K562 (cell line): Measurements from ENCODE around the gene GPR37L1. TPM values are rescaled to one million over a fixed set of nuclear protein-coding genes. Genes with fewer than 3 reads are reported as not detected.

ENCODE experiments used
- CHD1 ChIP-seq: fragments of 200-600 bp; sonication (generic); IDR thresholded peaks from one replicate; pipeline ENCODE4 v1.6.1; 2012; ENCODE audit warnings: mild to moderate bottlenecking, moderate library complexity, low read length, inconsistent platforms
- DMBX1 ChIP-seq: fragments of 250-450 bp; sonication (Bioruptor Pico); IDR thresholded peaks from 2 replicates; pipeline ENCODE4 v1.8.0; 2022; ENCODE audit warnings: inconsistent platforms, mild to moderate bottlenecking, moderate library complexity, borderline replicate concordance
- ETV5 ChIP-seq: sonication (generic); formaldehyde crosslinking; IDR thresholded peaks from 2 replicates; pipeline ENCODE4 v1.4.0; 2020; ENCODE audit warnings: low read depth, mild to moderate bottlenecking, missing genetic modification reagents
- HDAC6 ChIP-seq: IDR thresholded peaks from 2 replicates; pipeline ENCODE4 v1.6.1; 2012; ENCODE audit warnings: low read depth, mild to moderate bottlenecking, control low read depth, inconsistent platforms, low read length, moderate library complexity
- HMGN3 ChIP-seq: IDR thresholded peaks from 2 replicates; pipeline ENCODE4 v1.6.1; 2011; ENCODE audit warnings: borderline replicate concordance, low read depth, mild to moderate bottlenecking, mixed read lengths, low read length; ENCODE audit not compliant: insufficient read length; ENCODE audit errors: extremely low read depth
- ID3 ChIP-seq, 2 experiments: fragments of 250-450 bp in 1 of 2; fragments of 450-650 bp in 1 of 2; sonication (Bioruptor Pico) in 1 of 2; IDR thresholded peaks; 2 replicates each; pipeline versions ENCODE4 v1.6.1 to v1.8.0; 2016 to 2021; ENCODE audit warnings: mild to moderate bottlenecking in 2 of 2, moderate library complexity in 2 of 2, missing compliant biosample characterization in 1 of 2, missing genetic modification characterization in 1 of 2
- MAFG ChIP-seq: fragments of 450-650 bp; conservative IDR thresholded peaks from 2 replicates; pipeline ENCODE4 v1.6.1; 2016; ENCODE audit warnings: missing genetic modification characterization, missing compliant biosample characterization
- MXI1 ChIP-seq: IDR thresholded peaks from 2 replicates; pipeline ENCODE4 v1.6.1; 2011; ENCODE audit warnings: low read depth, mild to moderate bottlenecking, improper control_type of control experiment, low read length
- NCOA4 ChIP-seq: fragments of 450-650 bp; IDR thresholded peaks from 2 replicates; pipeline ENCODE4 v1.6.1; 2018; ENCODE audit warnings: mild to moderate bottlenecking; ENCODE audit not compliant: partially characterized antibody
- NELFE ChIP-seq: IDR thresholded peaks from 2 replicates; pipeline ENCODE4 v1.6.1; 2011; ENCODE audit warnings: mild to moderate bottlenecking; ENCODE audit not compliant: insufficient read depth, insufficient read length
- PURB ChIP-seq: sonication (generic); formaldehyde crosslinking; IDR thresholded peaks from 2 replicates; pipeline ENCODE4 v1.9.0; 2021; ENCODE audit warnings: low read depth, mild to moderate bottlenecking, missing genetic modification reagents
- RUNX1 ChIP-seq: sonication (generic); IDR thresholded peaks from 2 replicates; pipeline ENCODE4 v1.6.1; 2016; ENCODE audit warnings: antibody characterized with exemption, low read depth
- SMC3 ChIP-seq: conservative IDR thresholded peaks from 2 replicates; pipeline ENCODE4 v1.6.1; 2011; ENCODE audit warnings: low read depth, low read length, improper control_type of control experiment; ENCODE audit not compliant: insufficient read depth
- ZNF253 ChIP-seq: fragments of 250-450 bp; sonication (Bioruptor Pico); conservative IDR thresholded peaks from 2 replicates; pipeline ENCODE4 v1.6.1; 2021; ENCODE audit warnings: mild to moderate bottlenecking
- ZNF354B ChIP-seq: fragments of 250-450 bp; sonication (Bioruptor Pico); IDR thresholded peaks from 2 replicates; pipeline ENCODE4 v1.4.0; 2020
- ZNF589 ChIP-seq: fragments of 200-800 bp; sonication (Bioruptor generic); IDR thresholded peaks from 2 replicates; pipeline ENCODE4 v1.6.1; 2016; ENCODE audit warnings: low read depth, missing genetic modification characterization, missing compliant biosample characterization
- polyA plus RNA-seq, 8 experiments: library from polyadenylated mRNA; depleted of rRNA in 4 of 8; stranded (reverse) in 5 of 8; unstranded in 3 of 8; fragments of >200 nt; fragmentation: Nextera tagmentation in 2 of 8; fragmentation: Illumina TruSeq in 1 of 8; extraction: Ambion mirVana in 2 of 8; extraction: Trizol in 1 of 8; gene quantifications; 2 replicates each; pipeline versions ENCODE4 v1.2.1 to v1.2.3, GENCODE V29; 2011 to 2014; ENCODE audit warnings: inconsistent platforms in 1 of 8, missing spikeins in 1 of 8
- total RNA-seq, 7 experiments: library from RNA; depleted of rRNA in 6 of 7; stranded (reverse); fragments of >200 nt in 6 of 7; fragmentation: Illumina TruSeq in 2 of 7; extraction: Trizol in 2 of 7; gene quantifications; 2 replicates each; pipeline versions ENCODE4 v1.2.1 to v1.2.3, GENCODE V29; 2011 to 2021; ENCODE audit warnings: low replicate concordance in 1 of 7
- TF ChIP-seq, protein P1 (sequence below): sonication (generic); formaldehyde crosslinking; IDR thresholded peaks from 2 replicates; pipeline ENCODE4 v1.8.1; 2023; ENCODE audit warnings: mild to moderate bottlenecking, missing genetic modification reagents
- TF ChIP-seq, protein P2 (sequence below): fragments of 250-450 bp; sonication (Bioruptor Pico); IDR thresholded peaks from 2 replicates; pipeline ENCODE4 v1.8.0; 2022; ENCODE audit warnings: moderate library complexity, mild to moderate bottlenecking, inconsistent platforms

Gene GPR37L1
- total and polyA plus RNA-seq, 9 of the 15 experiments (the other 6 are each of a cell fraction or from before 2014, with no cell fraction given): not detected

GRCh38 chr1:202160377-202160940, 37.7 kb downstream of the GPR37L1 start, which contains the start of gene PTPN7 (continued):
- TF ChIP-seq ZNF589 (CRISPR knock-in tag) (peak; percentile 56; the same call in 1 of the 2 replicates), RUNX1 (no peak; the same call in 1 of the 2 replicates), PURB (no peak), DMBX1 (CRISPR knock-in tag) (peak; percentile 38; the same call in 1 of the 2 replicates), ZNF253 (CRISPR knock-in tag) (0 out of 2 replicates have a peak, but pooled peaks have one; percentile 20), ID3 (CRISPR knock-in tag; IDR thresholded peaks at IDR 0.05) (no peak), ID3 (tag; IDR thresholded peaks at IDR 0.05) (no peak), MXI1 (no peak), HMGN3 (no peak), NELFE (no peak), SMC3 (no peak), NCOA4 (no peak), ETV5 (0 out of 2 replicates have a peak, but pooled peaks have one; percentile 7), MAFG (tag) (no peak), ZNF354B (no peak), HDAC6 (no peak), CHD1 (no peak)
- TF ChIP-seq, protein P1, sequence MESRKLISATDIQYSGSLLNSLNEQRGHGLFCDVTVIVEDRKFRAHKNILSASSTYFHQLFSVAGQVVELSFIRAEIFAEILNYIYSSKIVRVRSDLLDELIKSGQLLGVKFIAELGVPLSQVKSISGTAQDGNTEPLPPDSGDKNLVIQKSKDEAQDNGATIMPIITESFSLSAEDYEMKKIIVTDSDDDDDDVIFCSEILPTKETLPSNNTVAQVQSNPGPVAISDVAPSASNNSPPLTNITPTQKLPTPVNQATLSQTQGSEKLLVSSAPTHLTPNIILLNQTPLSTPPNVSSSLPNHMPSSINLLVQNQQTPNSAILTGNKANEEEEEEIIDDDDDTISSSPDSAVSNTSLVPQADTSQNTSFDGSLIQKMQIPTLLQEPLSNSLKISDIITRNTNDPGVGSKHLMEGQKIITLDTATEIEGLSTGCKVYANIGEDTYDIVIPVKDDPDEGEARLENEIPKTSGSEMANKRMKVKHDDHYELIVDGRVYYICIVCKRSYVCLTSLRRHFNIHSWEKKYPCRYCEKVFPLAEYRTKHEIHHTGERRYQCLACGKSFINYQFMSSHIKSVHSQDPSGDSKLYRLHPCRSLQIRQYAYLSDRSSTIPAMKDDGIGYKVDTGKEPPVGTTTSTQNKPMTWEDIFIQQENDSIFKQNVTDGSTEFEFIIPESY (CRISPR knock-in tag): no peak
- TF ChIP-seq, protein P2, sequence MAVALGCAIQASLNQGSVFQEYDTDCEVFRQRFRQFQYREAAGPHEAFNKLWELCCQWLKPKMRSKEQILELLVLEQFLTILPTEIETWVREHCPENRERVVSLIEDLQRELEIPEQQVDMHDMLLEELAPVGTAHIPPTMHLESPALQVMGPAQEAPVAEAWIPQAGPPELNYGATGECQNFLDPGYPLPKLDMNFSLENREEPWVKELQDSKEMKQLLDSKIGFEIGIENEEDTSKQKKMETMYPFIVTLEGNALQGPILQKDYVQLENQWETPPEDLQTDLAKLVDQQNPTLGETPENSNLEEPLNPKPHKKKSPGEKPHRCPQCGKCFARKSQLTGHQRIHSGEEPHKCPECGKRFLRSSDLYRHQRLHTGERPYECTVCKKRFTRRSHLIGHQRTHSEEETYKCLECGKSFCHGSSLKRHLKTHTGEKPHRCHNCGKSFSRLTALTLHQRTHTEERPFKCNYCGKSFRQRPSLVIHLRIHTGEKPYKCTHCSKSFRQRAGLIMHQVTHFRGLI (CRISPR knock-in tag): no peak
- TF ChIP-seq, all 486 proteins: peak for 65
